NCI-H2029 treated with DMSO at 0.1 percent for 48 hours (cell line): ENCODE results near the gene GIMD1.

Experiments
- DNase-seq: peaks from one replicate; lab custom pipeline; 2025; lab: John Stamatoyannopoulos, UW

GIMD1 gene

GRCh38 chr4:106315476-106315967 lies 53.1 kb downstream of the GIMD1 start:
- peak; percentile 41 for DNase-seq

GRCh38 chr4:106314960-106315359 lies 53.6 kb downstream of the GIMD1 start:
- DNase-seq, result no peak

- DNase-seq, result no peak
Measured at GRCh38 chr4:106312997-106313522, 55.5 kb downstream of the GIMD1 start.

- no peak for DNase-seq
Measured at GRCh38 chr4:106312377-106312776, 56.2 kb downstream of the GIMD1 start.
